GM21515 (cell line): ENCODE measurements around the gene DTNA.

ENCODE experiments used
- ATAC-seq: cut with Tn5 transposase; IDR thresholded peaks from one replicate; pipeline ENCODE4 v1.9.1; 2021; ENCODE audit not compliant: unreplicated experiment

Gene DTNA

GRCh38 chr18:34847408-34847807 lies 137.3 kb downstream of the DTNA start:
- no peak for ATAC-seq

GRCh38 chr18:34848156-34848555 lies 138.1 kb downstream of the DTNA start:
- no peak for ATAC-seq

GRCh38 chr18:34848695-34849094 lies 138.6 kb downstream of the DTNA start:
- no peak for ATAC-seq

- ATAC-seq, result no peak
These were observed 147.2 kb downstream of the DTNA start for GRCh38 chr18:34857320-34857719.

- no peak for ATAC-seq
These were observed 148.1 kb downstream of the DTNA start for GRCh38 chr18:34858188-34858587.

GRCh38 chr18:34859496-34859895 lies 149.4 kb downstream of the DTNA start:
- ATAC-seq, result no peak

GRCh38 chr18:34862561-34862960 lies 152.5 kb downstream of the DTNA start:
- ATAC-seq, result no peak

GRCh38 chr18:34863702-34864101 lies 153.6 kb downstream of the DTNA start:
- ATAC-seq, result no peak

GRCh38 chr18:34864836-34865497 lies 154.9 kb downstream of the DTNA start:
- ATAC-seq, result no peak

- ATAC-seq, result no peak
These were observed 156.2 kb downstream of the DTNA start for GRCh38 chr18:34866310-34866709.

GRCh38 chr18:34866739-34867138 lies 156.6 kb downstream of the DTNA start:
- ATAC-seq, result no peak

- no peak for ATAC-seq
These were observed 157.4 kb downstream of the DTNA start for GRCh38 chr18:34867520-34867919.

GRCh38 chr18:34870555-34871310 lies 160.6 kb downstream of the DTNA start:
- no peak for ATAC-seq

- no peak for ATAC-seq
These were observed 161.3 kb downstream of the DTNA start for GRCh38 chr18:34871435-34871834.

- ATAC-seq, result no peak
These were observed 162.0 kb downstream of the DTNA start for GRCh38 chr18:34872066-34872465.

- no peak for ATAC-seq
These were observed 164.0 kb downstream of the DTNA start for GRCh38 chr18:34873986-34874580.

- no peak for ATAC-seq
These were observed 165.1 kb downstream of the DTNA start for GRCh38 chr18:34875150-34875549.

GRCh38 chr18:34880403-34880802 lies 170.3 kb downstream of the DTNA start:
- ATAC-seq, result no peak

- ATAC-seq, result no peak
These were observed 171.1 kb downstream of the DTNA start for GRCh38 chr18:34880882-34881834.

- ATAC-seq, result no peak
These were observed 174.3 kb downstream of the DTNA start for GRCh38 chr18:34884436-34884835.

GRCh38 chr18:34886177-34886576 lies 176.1 kb downstream of the DTNA start:
- no peak for ATAC-seq
